Left forelimb (tissue), 1 donor: ENCODE measurements around the gene UGGT2.
"Not testable (repeated sequence)": the region's sequence is repeated elsewhere in the genome, so short reads cannot be mapped to it uniquely, and the experiment has no call there.

Experiments used
- DNase-seq: peaks from one replicate; pipeline ENCODE4 v3.0.0-alpha.2; 2018; ENCODE audit warnings: low spot score

UGGT2 gene

DNA sequence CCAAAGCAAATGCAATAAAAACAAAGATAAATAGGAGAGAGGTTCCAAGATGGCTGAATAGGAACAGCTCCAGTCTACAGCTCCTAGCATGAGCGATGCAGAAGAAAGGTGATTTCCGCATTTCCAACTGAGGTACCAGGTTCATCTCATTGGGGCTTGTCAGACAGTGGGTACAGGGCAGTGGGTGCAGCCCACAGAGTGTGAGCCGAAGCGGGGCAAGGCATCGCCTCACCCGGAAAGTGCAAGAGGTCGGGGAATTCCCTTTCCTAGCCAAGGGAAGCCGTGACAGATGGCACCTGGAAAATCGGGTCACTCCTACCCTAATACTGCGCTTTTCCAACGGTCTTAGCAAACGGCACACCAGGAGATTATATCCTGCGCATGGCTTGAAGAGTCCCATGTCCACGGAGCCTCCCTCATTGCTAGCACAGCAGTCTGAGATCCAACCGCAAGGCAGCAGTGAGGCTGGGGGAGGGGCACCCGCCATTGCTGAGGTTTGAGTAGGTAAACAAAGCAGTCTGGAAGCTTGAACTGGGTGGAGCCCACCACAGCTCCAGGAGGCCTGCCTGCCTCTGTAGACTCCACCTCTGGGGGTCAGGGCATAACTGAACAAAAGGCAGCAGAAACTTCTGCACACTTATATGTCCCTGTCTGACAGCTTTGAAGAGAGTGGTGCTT lies 6.6 kb downstream of the UGGT2 start:
- not testable (repeated sequence) for DNase-seq

- no peak for DNase-seq
These were observed 9.0 kb downstream of the UGGT2 start for GRCh38 chr13:96044238-96044637.

DNA sequence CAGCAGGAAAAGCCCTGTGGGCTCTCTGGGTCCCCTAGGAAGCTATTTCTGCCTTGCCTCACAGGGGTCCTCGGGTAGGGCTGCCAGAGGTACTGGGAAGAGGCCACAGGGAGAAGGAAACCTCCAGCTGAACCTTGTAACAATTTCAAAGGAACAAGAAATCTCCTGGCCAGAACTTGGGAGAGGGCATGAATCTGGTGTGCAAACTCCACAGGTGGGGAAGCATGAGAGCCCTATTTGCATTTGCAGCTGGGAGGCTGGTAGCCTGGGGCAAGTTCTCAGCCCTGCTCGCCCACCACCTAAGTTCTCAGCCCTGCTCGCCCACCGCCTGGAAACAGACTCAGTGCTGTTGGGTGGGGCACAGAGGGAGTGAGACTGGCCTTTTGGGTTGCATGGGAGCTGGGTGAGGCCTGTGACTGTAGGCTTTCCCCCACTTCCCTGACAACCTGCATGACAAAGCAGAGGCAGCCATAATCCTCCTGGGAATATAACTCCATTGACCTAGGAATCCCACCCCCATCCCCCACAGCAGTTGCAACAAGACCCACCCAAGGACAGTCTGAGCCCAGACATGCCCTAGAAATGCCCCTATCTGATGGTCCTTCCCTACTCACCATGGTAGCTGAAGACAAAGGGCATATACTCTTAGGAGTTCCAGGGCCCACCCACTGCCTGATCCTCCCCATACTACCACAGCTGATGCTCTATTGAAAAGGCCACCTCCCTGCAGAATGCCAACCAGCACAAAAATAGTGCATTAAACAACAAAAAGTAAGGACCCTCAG lies 11.7 kb downstream of the UGGT2 start:
- DNase-seq: no peak

- DNase-seq: no peak
These were observed 16.7 kb downstream of the UGGT2 start for GRCh38 chr13:96036515-96036914.

DNA sequence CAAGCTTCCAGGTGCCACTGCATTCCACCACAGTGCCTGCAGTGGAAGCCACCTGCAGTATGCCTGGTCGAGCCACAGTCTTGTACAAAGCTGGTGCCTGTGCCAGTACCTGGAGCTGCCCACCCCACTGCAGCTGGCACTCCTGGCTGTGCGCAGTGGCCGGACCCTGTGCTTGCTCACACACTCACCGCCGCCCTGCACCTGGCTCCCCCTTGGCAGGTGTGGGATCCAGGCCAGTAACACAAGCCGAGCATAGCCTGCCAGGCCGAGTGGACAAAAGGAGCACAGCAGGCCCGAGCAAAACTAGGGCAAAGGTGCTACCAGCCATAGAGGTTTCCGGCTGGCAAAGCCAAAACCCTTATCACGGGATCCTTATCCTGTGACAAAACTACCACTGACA lies 18.5 kb downstream of the UGGT2 start:
- no peak for DNase-seq

- DNase-seq: no peak
These were observed 19.8 kb downstream of the UGGT2 start for GRCh38 chr13:96033220-96034015.

- DNase-seq: no peak
These were observed 20.5 kb downstream of the UGGT2 start for GRCh38 chr13:96032717-96033116.

DNA sequence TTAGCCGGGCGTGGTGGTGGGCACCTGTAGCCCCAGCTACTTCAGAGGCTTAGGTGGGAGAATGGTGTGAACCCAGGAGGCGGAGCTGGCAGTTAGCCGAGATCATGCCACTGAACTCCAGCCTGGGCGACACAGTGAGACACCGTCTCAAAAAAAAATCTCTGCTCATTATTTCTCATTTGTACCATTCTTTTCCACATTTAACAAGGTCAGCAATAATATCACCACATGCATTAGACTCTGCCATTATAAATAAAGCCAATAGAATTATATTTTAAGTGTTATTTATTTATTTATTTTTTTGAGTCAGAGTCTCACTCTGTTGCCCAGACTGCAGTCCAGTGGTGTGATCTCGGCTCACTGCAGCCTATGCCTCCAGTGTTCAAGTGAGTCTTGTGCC lies 24.2 kb downstream of the UGGT2 start:
- DNase-seq: no peak

GRCh38 chr13:96027496-96027895 lies 25.7 kb downstream of the UGGT2 start:
- DNase-seq: no peak

DNA sequence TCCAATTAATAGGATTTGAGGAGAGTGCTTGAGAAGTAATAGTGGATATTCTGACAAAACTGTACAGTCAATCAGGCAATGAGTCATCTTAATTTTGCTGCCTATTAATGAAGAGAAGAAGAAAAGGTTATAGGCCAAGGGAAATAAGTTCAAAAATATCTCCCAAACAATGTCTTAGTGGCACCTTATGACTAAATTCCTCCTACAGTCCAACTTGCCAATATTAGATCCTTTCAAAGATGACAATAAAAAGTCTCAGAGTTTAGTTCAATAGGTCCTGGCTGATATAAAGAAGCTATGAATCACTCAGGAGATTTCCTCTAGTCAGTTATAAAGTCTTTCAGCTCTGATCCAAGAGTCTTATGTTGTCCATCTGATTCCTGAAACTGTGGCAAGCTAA lies 27.9 kb downstream of the UGGT2 start:
- DNase-seq: no peak

DNA sequence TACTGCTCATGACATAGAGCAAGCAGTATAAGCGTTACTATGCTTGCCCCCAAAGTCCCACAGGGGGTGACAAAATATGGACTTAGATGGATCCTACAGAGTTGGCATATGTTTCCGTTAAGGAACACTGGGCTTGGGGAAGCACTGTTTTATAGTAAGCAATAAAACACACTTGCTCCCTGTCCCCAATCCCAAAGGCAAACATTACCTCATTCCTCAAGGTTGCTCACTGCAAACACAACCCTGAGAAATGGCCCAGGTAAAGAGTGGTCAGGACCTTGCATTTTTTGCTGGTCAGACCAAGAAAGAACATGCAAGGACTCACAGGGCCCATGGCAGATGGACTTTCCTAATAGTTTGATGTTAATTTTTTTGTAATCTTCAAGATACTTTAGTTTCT lies 32.3 kb downstream of the UGGT2 start:
- DNase-seq: no peak

DNA sequence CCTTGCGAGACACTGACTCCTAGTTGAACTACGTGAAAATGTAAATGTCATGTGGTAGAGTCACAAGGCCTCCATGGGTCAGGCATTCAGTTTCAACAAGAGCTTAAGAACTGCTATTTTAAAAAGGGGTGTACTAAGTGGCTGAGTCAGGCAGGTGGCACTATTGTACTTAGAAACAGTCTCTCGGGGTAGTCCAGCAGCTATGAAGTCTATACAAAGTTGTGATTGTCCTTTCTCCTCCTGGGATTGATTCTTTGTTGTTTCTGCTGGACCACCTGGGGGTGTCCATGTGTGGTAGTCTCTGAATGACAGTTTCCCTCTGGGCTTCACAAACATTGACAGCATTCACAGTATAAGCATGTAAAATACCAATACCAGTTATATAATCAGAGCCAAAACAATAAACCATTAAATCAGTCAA lies 33.0 kb downstream of the UGGT2 start:
- DNase-seq: no peak

GRCh38 chr13:96018135-96018534 lies 35.1 kb downstream of the UGGT2 start:
- DNase-seq: no peak

- no peak for DNase-seq
These were observed 41.8 kb downstream of the UGGT2 start for GRCh38 chr13:96011291-96011872.

- no peak for DNase-seq
These were observed 49.9 kb downstream of the UGGT2 start for GRCh38 chr13:96003304-96003703.

GRCh38 chr13:96002322-96003131 lies 50.7 kb downstream of the UGGT2 start:
- no peak for DNase-seq

DNA sequence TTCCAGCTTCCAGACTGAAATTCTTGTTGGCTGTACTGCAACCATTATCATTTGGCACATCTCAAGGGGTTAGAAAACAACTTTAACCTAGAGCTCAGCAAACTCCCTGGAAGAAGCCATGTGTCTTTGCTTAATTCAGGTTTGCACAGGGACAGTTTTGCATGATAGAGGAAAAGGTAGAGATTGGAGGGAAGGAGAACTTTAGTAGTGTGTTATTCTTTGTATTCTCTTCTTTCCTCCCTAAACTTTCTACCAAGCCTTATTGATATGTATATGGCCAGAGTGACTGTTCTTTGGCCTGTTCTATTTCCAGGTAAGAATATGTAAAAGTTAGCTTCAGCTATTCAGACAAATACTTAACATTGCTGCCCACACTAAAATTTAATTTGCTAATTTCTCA lies 53.1 kb downstream of the UGGT2 start:
- no peak for DNase-seq

GRCh38 chr13:95987841-95988240 lies 65.4 kb downstream of the UGGT2 start:
- DNase-seq: no peak

DNA sequence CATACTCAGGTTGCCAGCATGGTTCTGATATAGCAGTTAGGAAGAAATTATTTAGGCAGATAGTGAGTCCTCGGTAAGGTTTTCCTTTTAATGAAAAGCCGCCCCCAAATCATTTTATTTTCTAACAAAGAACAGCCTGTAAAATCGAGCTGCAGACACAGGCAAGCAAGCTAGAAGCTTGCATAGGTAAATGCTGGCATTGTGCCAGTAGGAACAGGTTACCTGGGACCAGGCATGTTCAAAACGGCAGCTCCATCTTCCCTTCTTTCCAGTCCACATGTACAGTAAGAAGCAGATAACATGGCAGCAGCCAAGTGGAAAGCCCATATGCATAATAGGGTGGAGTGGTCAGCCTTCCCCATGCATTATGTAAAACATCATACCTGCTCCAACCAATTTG lies 71.1 kb downstream of the UGGT2 start:
- DNase-seq: no peak

DNA sequence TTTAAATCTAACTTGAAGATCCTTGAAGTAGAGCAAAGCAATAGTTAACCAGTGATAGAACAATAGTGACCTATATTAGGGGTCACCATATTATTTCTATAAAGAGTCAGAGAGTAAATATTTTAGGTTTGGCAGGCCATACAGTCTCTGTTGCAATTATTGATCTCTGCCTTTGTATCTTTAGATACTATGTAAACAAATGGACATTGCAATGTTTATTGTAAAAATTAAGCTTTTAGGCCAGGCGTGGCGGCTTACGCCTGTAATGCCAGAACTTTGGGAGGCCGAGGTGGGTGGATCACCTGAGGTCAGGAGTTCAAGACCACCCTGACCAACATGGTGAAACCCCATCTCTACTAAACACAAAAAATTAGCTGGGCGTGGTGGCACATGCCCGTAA lies 80.5 kb downstream of the UGGT2 start:
- not testable (repeated sequence) for DNase-seq

- DNase-seq: no peak
These were observed 82.3 kb downstream of the UGGT2 start for GRCh38 chr13:95970878-95971277.

GRCh38 chr13:95968906-95969305 lies 84.3 kb downstream of the UGGT2 start:
- DNase-seq: no peak
